Measurements from ENCODE around the gene TBCC.
"Not testable (repeated sequence)": the region's sequence is repeated elsewhere in the genome, so short reads cannot be mapped to it uniquely, and the experiment has no call there.

The TBCC gene

GRCh38 chr6:42745640-42746462, at the start of gene TBCC:
Gene TBCC, minus strand, starts transcription at chr6:42746103. Its CDS starts 30 bp downstream, at chr6:42746073.
- DNase-seq, result peak; percentile 99

DNA sequence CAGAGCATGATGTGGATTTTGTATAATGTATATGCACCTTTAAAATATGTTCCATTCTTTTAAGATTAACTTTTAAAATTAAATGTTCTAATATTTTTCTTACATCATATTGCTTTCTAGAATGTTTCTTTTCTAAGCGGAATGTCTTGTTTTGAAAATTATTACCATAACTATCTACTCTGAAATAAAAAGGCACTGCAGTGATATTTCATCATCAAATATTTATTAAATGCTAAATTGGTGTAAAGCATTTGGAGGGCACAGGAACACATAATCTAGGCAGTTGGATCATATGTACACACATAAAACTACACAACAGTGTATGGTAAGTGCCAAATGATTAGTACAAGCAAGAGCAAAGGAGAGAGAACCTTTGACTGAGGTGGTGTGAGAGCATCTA, 49.7 kb upstream of the TBCC start:
- DNase-seq, result no peak

GRCh38 chr6:42791706-42792320, 45.9 kb upstream of the TBCC start:
- DNase-seq, result no peak

DNA sequence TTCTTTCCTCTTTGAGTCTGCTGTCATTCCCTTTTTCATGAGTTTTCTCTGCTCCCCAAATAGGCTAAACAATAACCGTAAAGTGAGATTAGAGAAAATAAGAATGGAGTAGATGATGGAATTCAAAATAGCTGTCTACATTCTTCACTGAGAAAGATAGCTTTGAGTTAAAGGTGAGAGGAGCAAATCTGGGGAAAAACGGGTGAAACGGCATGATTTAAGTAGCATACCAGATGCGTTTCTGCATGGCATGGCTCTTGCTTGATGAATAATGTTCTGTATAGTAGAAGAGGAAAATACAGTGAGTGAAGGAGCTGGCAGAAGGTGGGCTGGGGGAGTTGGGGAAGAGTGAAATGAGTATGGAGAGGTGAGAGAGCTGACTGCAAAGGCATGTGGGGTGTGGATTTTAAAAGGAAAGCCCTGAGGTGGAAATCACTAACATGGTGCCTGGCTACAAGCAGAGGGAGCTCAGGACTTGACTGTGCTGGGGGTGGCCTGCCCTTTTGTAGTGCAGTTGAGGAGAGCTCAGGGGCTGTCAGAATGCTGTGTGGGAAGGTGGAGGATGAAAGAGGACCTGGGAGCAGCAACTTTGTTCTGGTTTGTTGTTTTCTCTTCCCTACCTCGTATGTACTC, 44.8 kb upstream of the TBCC start:
- no peak for DNase-seq

DNA sequence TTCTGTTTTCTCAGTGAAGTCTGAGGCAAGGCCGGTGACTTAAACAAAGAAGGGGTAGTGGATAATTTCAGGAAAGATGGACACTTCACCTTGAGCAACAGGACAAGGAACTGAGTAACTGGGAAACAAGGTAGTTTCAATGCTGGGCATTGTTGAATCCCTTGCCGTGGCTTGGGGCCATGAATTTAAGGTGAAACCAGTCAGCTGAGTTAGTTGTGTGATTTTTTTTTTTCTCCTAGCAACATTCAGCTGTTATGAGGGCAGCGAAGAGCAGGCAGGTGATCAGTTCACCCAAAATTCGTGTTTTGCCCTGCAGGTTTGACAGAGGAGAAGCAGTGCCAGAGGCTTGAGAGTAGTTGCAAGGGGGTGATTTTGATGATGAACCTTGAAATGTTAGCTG, 42.8 kb upstream of the TBCC start:
- no peak for DNase-seq

DNA sequence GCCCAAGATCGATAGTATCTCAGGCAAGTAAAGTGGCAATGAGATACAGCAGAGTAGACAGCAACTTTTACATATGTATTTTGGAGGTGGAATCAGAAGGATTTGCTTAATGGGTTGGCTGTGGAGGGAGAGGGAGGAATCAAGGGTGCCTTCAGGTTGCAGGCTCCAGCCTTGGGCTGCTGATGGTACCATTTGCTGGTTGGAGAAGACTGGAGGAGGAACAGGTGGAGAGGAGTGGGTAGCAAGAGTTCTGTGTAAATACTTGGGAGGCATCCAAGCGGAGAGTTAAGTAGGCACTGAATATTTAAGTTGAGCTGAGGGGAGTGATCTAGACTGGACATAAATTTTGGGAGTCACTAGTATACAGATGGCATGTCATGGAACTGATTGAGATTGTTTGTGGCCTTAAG, 41.2 kb upstream of the TBCC start:
- no peak for DNase-seq

GRCh38 chr6:42786525-42786985, 40.7 kb upstream of the TBCC start:
- no peak for DNase-seq

DNA sequence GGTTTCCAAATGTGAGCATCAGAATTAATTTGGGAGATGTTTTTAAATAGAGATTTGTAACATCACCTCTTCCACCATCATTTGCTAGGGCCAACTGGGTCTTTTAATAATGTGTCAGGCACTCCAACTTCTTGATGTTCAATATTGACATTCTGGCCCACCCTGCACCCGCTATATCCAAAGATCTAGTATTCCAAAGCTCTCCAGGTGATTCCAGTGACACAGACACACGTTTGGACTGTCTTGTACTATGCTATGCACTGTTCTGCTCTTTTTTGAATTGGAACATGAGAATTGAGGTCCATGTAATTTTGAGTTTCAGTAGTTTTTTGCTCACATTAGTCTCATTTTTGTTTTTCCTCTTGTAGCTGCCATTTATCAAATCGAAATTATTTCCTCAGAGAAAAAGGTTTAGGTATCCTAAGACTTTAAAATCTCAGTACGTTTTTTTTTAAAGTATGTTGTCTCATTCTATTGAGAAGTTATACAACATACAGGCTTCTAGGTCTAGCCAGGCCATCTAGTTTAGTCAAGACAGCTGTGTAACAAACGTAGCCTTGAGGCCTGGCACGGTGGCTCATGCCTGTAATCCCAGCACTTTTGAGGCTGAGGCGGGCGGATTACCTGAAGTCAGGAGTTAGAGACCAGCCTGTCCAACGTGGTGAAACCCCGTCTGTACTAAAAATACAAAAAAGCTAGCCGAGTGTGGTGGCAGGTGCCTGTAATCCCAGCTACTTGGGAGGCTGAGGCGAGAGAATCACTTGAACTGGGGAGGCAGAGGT, 39.0 kb upstream of the TBCC start:
- DNase-seq, result no peak

GRCh38 chr6:42783876-42784642, 38.2 kb upstream of the TBCC start:
- DNase-seq, result no peak

- peak; percentile 78 for DNase-seq
Observed at GRCh38 chr6:42783177-42783875, 37.4 kb upstream of the TBCC start.

- peak; percentile 74 for DNase-seq
Observed at GRCh38 chr6:42782689-42783176, 36.8 kb upstream of the TBCC start.

- DNase-seq, result peak; percentile 70
Observed at GRCh38 chr6:42781796-42782688, 36.1 kb upstream of the TBCC start, which contains the start of gene BICRAL. Gene BICRAL, plus strand, starts transcription at chr6:42782052. Its CDS starts 39,971 bp downstream, at chr6:42822023.

- no peak for DNase-seq
Observed at GRCh38 chr6:42781546-42781795, 35.6 kb upstream of the TBCC start.

DNA sequence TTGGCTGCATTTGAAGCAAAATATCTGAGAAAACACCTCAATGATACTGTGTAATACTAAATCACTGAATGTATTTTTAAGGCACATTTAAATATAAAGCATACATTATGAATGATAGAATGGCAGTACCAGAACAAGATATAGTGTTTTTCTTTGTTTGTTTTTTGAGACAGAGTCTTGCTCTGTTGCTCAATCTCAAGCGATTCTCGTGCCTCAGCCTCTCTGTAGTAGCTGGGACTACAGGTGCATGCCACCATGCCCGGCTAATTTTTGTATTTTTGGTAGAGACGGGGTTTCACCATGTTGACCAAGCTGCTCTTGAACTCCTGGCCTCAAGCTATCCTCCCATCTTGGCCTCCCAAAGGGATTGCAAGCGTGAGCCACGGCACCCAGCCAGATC, 33.6 kb upstream of the TBCC start:
- DNase-seq, result no peak

GRCh38 chr6:42778122-42778521, 32.2 kb upstream of the TBCC start:
- DNase-seq, result no peak

DNA sequence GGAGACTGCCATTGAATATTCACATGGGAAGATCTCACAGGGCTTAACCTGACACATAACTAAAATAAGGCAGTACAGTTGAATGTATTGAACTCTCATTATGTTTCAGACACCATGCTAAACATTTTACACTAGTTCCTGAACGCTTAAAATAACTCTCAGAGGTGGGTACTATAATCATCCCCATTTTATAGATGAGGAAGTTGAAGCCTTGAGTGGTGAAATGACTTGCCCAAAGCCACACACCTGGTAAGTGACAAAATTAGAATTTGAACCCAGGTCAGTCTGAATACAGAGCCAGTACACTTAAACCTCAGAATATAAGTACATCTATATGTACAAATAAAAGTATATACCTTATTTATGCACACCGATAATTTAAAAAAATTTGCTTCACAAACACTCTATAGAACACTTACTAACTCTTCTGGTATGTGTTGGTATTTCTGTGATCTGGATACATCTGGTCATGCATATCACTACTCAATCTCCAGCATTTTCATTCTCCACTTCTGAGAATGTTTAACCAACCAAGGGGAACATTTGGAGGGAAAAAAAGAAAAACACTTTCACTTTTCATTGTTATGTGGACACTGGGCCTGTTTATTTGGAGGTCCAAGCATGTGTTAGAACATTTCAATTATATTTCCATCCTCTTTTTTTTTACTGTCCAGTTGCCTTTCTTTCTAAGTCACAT, 31.4 kb upstream of the TBCC start:
- no peak for DNase-seq

DNA sequence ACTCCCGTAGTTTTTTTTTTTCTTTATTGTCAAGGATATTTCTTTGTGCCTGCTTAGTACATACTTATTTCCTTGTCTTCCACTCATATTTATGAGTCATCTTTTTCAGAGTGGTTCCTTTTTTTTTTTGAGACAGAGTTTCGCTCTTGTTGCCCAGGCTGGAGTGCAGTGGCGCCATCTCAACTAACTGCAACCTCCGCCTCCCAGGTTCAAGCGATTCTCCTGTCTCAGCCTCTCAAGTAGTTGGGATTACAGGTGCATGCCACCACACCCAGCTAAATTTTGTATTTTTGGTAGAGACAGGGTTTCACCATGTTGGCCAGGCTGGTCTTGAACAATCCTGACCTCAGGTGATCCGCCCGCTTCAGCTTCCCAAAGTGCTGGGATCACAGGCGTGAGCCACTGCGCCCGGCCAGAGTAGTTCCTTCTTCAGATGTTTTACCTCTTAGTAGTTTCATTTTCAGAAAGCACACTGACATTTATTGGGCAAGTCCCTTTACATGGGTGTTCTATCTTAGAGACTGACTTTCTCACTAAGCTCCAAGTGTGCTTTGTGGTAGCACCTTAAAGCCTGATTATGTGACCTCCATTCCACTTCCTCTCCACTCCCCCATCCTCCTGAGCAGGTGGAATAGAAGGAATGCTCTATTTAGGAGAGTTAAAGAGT, 29.1 kb upstream of the TBCC start:
- DNase-seq, result not testable (repeated sequence)

DNA sequence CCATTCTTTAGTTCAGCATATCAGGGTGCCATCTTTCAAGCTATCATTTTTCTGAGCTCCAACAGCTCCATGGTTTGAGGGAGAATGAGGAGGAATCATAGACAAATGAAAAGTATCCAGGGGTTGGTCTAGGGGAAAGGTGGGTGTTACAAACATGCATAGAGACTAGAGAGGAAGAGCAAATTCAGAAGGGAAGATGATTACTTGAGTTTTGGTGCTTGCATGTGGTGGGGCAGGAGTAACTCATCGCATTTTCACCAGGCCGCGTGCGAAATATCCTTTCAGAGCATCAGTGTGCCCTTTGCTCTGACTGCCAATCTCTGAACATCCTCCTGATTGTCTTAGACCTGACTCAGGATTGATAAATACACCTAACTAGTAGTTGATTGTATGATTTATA, 28.3 kb upstream of the TBCC start:
- no peak for DNase-seq

DNA sequence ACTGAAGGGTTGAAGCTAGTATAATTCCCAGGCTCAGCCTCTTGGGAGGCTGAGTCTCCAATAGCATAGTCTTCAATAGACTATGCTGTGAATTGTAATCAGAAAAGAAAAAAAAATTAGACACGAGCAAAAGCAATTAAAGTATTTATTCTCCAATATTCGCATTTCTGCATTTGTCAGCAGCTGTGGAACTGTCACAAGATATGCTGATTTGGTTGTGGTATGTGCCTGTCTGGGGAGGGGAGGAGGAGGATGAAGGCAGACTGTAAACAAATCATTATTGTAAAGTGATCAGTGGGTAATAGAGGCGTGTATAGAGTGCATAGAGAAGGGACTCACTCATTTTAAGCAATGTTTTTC, 25.8 kb upstream of the TBCC start:
- no peak for DNase-seq

GRCh38 chr6:42769836-42770235, 23.9 kb upstream of the TBCC start:
- DNase-seq, result no peak
